ENCODE results near the gene DENND2C. TPM values are rescaled to one million over a fixed set of nuclear protein-coding genes. Genes with fewer than 3 reads are reported as not detected.

DENND2C gene, protein sequence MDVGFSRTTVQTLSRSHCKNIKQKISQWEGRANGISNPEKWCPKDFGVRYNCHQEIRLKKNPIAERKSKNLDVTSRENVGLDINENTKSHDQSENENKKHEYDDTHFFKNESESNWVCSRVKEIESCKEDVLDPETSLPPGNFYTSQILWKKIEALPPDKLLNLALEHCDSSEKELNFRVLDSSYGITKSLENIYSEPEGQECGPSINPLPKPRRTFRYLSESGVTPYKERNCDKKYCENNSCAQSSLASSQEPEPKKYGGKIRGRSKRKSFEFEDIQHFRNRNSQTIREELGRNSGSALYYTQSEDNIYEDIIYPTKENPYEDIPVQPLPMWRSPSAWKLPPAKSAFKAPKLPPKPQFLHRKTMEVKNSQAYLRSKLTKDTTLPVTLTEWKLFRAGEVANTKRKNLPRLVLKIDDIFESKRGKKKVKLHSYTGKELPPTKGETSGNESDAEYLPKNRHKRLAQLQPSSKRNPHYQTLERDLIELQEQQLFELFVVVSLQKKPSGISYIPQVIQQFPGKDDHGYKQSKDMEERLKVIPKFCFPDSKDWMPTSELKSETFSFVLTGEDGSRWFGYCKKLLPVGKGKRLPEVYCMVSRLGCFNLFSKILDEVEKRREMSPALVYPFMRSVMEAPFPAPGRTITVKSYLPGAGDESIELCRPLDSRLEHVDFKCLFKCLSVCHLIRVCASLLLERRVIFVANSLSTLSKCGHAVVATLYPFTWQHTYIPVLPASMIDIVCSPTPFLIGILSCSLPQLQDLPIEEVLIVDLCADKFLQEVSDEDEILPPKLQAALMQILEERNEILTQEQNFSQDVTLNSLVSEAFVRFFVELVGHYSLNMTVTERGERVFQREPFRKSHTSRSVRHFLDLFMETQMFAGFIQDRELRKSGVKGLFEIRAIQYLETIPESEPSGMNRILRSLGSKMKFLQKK
- 0.29 and 0.81 TPM in 2 replicates for total RNA-seq

DNA sequence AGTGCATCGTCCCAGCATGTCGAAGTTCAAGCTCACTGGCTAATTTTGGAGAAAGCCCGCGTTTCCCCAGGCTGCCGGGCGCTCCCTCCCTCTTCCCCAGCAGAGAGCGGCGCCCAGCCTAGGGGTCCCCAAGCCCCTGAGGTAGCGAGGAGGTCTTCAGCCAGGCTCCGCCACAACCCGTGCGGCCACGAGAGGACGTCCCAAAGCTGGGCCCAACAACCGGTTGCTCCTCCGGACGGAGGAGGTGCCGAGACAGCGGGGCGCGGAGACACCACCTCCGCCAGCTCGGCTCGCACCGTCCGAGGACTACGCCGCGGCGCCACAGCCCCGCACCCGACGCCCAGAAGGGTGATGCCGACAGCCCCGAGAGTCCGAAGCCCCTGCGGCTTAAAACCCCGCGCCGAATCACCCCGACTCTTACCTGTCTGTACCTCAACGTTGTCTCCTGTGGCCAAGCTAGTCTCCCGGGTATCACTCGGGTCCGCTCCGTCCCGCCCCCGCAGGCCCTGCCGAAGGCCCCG, at the start of gene DENND2C:
TSS of gene DENND2C (minus strand) at position 488 of the 521 bp plus-strand sequence. CDS start 44,065 bp downstream, outside the sequence.
- TF ChIP-seq, protein P1, sequence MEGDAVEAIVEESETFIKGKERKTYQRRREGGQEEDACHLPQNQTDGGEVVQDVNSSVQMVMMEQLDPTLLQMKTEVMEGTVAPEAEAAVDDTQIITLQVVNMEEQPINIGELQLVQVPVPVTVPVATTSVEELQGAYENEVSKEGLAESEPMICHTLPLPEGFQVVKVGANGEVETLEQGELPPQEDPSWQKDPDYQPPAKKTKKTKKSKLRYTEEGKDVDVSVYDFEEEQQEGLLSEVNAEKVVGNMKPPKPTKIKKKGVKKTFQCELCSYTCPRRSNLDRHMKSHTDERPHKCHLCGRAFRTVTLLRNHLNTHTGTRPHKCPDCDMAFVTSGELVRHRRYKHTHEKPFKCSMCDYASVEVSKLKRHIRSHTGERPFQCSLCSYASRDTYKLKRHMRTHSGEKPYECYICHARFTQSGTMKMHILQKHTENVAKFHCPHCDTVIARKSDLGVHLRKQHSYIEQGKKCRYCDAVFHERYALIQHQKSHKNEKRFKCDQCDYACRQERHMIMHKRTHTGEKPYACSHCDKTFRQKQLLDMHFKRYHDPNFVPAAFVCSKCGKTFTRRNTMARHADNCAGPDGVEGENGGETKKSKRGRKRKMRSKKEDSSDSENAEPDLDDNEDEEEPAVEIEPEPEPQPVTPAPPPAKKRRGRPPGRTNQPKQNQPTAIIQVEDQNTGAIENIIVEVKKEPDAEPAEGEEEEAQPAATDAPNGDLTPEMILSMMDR (conservative IDR thresholded peaks at IDR 0.05; ENCODE audit: low read depth, low read length) = no peak
- peak within 1 kb of the TSS; percentile 84 for H3K4me3 ChIP-seq (ENCODE audit: low read depth, low read length)
- DNase-seq (ENCODE audit: low read depth) = no peak

DNA sequence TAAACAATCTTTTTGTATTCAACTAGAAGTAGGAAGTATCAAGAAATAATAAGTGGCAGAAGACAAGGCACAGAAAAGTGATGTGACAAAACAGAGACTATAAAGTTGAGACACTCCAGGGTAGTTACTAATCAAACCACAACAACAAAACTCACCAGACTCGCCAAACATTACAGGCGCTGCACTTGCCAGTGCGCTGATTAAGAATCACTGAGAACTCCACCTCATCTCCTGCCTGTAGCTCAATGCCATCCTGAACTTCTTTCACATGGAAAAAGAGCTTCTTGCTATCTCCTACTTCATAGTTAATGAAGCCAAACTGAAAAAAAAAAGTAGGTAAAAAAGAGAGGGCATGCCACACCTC, 49.6 kb upstream of the DENND2C start:
- H3K4me3 ChIP-seq (ENCODE audit: low read depth, low read length) = no peak overlapping the region
- DNase-seq (ENCODE audit: low read depth) = no peak
- TF ChIP-seq, protein P1 (conservative IDR thresholded peaks at IDR 0.05; ENCODE audit: low read depth, low read length) = no peak

DNA sequence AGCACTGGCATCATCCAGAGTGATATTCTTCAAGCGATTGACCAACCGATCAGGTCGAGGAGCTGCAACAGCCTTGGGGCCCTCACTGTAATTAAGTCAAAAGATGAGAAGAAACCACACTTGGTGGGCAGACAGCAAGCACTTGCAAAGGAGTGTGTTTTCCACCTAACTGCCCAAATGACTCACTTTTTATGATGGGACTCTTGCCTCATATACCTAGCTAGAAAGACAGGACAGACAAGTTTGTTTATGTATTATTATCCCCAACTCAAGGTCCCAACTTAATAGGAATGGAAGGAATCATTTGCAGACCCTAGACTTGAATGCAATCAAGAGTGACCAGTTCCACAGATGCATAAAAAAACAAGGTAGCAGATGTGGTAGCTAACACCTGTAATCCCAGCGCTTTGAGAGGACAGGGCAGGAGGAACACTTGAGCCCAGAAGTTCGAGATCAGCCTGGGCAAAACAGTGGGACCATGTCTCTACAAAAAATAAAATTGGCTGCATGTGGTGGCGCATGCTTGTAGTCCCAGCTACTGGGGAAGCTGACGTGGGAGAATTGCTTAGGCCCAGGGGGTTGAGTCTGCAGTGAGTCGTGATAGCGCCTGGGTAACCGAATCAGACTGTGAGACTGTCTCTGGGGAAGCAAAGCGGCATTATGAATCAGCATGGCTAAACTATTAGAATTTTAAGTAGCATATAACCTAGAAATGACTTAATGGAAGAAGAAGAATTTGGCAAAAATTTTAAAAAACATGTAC, 49.0 kb upstream of the DENND2C start:
- no peak for DNase-seq (ENCODE audit: low read depth)

DNA sequence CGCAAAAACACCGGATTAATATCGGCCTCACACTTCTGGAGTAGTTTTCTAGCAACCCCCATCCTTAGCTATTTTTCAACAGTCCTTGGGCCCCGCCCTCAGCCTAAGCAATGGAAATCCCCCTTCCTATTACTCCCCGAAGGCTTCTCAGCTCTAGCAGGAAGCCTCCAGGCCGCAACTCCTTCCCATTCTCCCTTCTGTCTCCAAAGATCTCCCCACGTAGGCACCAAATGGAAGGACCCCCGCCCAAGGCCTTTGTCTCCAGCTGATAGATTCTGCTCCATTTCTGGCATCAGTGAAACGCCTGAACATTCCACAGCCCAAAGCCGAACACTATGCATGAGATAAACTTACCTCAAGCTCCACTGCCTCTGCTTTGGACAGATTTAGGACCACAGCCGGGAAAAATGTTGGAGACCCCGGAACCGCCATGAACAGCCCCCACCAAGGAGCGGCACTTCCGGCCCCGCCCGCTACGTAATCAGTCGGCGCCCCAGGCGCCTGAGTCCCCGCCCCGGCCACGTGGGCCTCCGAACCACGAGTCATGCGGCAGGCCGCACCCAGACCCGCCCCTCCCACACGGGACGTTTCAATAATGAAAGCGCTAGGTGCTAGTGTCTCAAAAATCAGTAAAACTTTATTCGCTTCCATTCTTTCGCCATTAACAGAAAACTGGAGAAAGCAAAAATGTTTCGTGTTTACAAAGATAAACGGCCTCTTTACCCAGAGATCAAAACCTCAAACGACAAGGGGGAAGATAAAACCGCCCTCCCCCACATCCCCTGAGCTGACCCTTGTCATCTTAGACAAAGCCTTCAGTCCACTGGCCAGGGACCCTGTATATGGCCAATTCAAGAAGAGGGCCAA, 46.7 kb upstream of the DENND2C start, which contains the start of gene NRAS:
TSS of gene NRAS (minus strand) at position 468 of the 867 bp plus-strand sequence. CDS start 611 bp downstream, outside the sequence.
- H3K4me3 ChIP-seq (ENCODE audit: low read depth, low read length) = peak within 1 kb of the TSS; percentile 82
- TF ChIP-seq, protein P1 (conservative IDR thresholded peaks at IDR 0.05; ENCODE audit: low read depth, low read length) = no peak
- no peak for DNase-seq (ENCODE audit: low read depth)

More for the DNA sequence above, 49.0 kb upstream of the DENND2C start:
- H3K4me3 ChIP-seq (ENCODE audit: low read depth, low read length) = no peak overlapping the region
- TF ChIP-seq, protein P1 (conservative IDR thresholded peaks at IDR 0.05; ENCODE audit: low read depth, low read length) = no peak

DNA sequence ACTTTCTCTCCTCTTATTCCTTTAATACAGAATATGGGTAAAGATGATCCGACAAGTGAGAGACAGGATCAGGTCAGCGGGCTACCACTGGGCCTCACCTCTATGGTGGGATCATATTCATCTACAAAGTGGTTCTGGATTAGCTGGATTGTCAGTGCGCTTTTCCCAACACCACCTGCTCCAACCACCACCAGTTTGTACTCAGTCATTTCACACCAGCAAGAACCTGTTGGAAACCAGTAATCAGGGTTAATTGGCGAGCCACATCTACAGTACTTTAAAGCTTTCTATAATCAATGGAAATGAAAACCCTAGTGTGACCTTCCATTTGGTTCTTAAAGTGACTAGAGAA, 46.1 kb upstream of the DENND2C start:
- peak overlapping the region; percentile 82 for H3K4me3 ChIP-seq (ENCODE audit: low read depth, low read length)
- DNase-seq (ENCODE audit: low read depth) = no peak
- TF ChIP-seq, protein P1 (conservative IDR thresholded peaks at IDR 0.05; ENCODE audit: low read depth, low read length) = no peak
